HPDE6-E6E7 (cell line): ENCODE data around the gene TEAD4.

Experiments
- DNase-seq: peaks from one replicate; pipeline ENCODE4 v3.0.0; 2011; ENCODE audit warnings: missing footprints; ENCODE audit errors: extremely low spot score

TEAD4 gene

DNA sequence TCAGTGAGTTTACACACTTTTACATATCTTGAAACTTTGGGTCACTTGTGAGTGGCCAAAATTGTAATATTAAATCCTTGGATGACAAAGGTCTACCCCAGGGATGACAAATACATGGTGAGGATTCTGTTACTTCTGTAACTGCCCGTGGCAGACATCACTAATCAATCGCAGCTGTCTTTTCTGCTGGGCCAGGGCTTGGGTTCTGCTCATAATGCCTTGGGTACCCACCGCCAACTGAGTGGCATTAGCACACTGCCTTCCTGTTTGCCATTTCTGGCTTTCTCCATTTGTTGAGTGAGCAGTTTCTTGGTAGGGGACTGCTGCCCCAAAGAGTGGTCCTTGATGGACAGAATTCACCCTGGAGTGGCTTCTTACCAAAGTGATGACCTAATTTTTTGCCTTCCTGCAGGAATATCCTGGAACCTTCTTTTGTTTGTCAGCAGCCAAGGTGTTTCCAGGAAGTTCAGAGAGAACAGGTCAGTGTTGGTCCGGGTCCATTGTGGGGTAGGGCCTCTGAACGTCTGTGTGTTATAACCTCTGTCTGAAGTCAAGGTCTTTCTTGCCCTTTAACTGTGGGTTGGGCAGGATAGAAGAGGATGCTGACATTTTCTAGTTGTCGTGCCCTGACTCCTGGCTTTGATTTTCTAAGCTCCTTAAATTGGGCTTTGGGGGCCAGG lies 124.2 kb downstream of the TEAD4 start:
- no peak for DNase-seq

GRCh38 chr12:3083921-3084347 lies 124.7 kb downstream of the TEAD4 start:
- no peak for DNase-seq

- DNase-seq = no peak
Observed at GRCh38 chr12:3084742-3085141, 125.5 kb downstream of the TEAD4 start.

DNA sequence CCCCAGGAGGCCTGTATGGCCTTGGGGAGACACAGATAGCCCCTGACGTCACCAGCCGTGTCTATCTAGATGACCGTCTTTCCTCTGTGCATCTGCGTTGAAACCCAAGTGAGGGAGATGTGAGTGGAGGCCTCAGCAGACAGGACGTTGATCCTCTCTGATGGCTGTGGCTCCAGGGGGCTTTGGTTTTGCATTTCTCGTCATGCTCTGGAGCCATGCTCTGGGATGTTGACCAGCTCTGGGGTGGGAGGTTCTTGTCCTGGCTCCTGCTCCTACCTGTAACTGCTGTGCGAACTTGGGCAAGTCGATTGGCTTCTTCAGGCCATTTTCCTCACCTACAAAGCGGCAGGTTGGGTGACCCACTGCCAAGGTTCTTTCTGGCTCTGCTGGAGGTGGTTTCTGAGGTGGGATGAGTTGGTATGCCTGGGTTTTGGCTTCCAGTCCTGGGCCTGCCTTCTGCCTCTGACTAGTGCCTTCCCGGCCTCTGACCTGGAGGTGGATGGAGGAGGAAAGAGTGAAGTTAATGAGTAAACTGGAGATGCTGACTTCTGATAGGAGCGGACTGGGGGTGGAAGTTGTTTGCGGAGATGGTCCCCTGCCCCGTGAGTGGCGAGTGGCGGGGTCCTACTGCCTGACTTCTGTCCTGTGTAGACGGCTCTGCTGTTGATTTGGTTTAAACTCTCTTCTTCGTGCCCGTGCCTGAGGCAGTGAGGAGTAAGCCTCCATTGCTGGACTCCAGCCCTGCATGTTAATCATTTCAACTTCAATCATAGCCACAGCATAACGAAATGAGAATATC lies 126.3 kb downstream of the TEAD4 start:
- no peak for DNase-seq

DNA sequence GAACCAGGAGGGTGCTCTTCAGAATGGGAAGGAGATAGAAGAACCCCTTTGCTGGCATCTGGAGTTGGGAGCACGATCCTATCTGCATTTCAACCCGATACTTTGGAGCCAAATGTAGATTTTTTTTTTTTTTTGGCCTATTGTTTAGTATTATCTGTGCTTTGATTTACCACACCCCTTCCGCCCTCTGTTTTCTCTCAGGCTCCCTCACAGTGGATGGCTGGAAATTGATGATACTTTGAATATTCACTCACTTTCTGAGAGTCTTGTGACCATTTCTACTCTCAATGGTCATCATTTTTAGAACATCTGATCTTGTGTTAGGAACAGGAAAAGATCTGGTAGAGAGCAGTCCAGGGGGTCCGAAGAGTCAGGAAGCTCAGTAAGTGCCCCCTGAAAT lies 127.0 kb downstream of the TEAD4 start:
- no peak for DNase-seq

DNA sequence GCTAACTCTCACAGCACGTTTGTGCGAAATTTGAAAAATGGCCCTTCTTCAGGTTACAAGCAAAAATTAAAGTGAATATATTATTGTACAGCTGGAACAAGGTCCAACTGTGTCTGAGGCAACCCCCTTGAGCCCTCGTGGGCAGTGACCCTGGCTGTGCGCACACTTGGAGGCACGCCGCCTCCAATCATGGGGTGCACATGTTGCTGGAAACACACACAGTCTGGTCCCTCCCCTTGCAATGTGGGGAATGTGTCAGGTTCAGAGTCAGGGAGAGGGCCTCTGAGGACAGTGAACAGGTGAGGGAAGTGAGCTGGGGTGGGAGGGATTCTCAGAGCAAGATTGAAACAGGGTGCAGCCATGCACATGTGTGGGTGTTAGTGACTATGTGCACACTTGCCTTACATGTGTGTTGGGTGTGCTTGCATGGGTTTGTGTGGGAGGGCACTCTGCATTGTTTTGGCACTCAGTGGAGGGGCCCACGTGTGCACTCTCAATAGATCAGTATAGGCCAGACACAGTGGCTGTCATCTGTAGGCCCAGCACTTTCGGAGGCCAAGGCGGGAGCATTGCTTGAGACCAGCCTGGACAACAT lies 127.6 kb downstream of the TEAD4 start:
- DNase-seq = no peak

DNA sequence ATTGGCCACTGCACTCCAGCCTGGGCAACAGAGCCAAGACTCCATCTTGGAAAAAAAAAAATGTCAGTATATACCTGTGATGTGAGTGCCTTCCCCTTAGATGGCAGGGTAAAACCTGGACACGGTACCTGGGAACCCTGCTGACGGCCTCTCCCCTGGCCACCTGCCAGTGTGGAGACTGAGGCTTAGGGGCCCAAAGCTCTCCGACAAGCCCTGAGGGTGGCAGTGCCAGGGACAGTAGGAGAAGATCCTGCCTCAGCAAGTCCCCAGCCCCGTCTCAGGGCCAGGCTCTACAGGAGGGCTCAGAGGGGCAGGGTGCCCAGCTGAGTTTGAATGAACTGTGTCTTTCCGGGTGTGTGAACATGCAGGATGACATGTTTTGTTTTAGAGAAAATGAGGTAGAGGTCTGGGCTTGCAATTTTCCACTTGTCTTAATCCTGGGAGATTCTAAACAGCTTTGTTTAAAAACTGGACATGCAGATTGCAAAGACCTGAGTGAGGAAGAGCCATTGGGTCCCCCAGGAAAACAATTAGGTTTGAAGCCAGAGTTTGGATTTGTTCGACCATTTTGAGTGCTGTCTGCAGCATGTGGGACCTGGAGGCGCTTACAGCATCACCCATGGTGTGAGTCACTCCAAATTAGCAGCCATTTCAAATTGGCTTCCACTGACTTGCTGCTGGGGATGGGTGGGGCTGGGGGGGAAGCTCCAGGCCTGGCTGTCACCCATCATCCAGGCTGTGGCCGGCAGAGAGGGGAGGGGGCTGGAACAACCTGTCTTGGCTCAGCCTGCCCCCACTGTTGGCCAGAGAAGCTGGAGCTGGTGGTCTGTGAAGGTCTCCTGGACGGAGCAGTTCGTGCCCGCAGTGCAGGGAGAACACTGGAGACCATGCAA lies 128.8 kb downstream of the TEAD4 start:
- no peak for DNase-seq

GRCh38 chr12:3089588-3089987 lies 130.4 kb downstream of the TEAD4 start:
- no peak for DNase-seq
